Type B pancreatic cell (in vitro differentiated cells): ENCODE data around the gene CFAP97D1. TPM values are rescaled to one million over a fixed set of nuclear protein-coding genes. Genes with fewer than 3 reads are reported as not detected.

Experiments
- DNase-seq: peaks from one replicate; pipeline ENCODE4 v3.0.0; 2021; ENCODE audit warnings: mixed read lengths; ENCODE audit not compliant: unreplicated experiment; ENCODE audit errors: extremely low spot score
- H3K27ac Mint-ChIP-seq: 2 replicates; pipeline ENCODE4 v1.8.0; 2021; ENCODE audit warnings: mild to moderate bottlenecking, mixed read lengths
- H3K27me3 Mint-ChIP-seq: 2 replicates; pipeline ENCODE4 v1.8.0; 2021; ENCODE audit warnings: mixed read lengths
- H3K36me3 Mint-ChIP-seq: 2 replicates; pipeline ENCODE4 v1.8.0; 2021; ENCODE audit warnings: mixed read lengths
- H3K4me1 Mint-ChIP-seq: one replicate; pipeline ENCODE4 v1.8.0; 2021; ENCODE audit warnings: mixed read lengths; ENCODE audit not compliant: unreplicated experiment
- H3K4me3 Mint-ChIP-seq: 2 replicates; pipeline ENCODE4 v1.8.0; 2021; ENCODE audit warnings: mild to moderate bottlenecking, mixed read lengths
- H3K9me3 Mint-ChIP-seq: 2 replicates; pipeline ENCODE4 v1.8.0; 2021; ENCODE audit warnings: mixed read lengths
- CTCF ChIP-seq: fragments of 200-600 bp; sonication (generic); conservative IDR thresholded peaks from 2 replicates; pipeline ENCODE4 v1.5.0; 2021; ENCODE audit warnings: antibody characterized with exemption, mild to moderate bottlenecking
- total RNA-seq: library from RNA; stranded (reverse); gene quantifications from 2 replicates; pipeline ENCODE4 v1.2.1, GENCODE V29; 2021; ENCODE audit warnings: low replicate concordance

CFAP97D1 gene
- total RNA-seq, 1 donor from 2014 or later, result not detected

GRCh38 chr17:43758497-43759174 lies 21.6 kb upstream of the CFAP97D1 start, which contains the start of gene SOST:
SOST (minus strand) TSS chr17:43758791; CDS start chr17:43758741, 50 bp downstream.
- TF ChIP-seq CTCF, result no peak
- Mint-ChIP-seq H3K36me3 (no peaks in the 10 kb centered on the region), H3K9me3 (no peaks in the 10 kb centered on the region), H3K27ac (peak within 1 kb of the TSS; percentile 24), H3K27me3 (peaks cover 38% of the 10 kb centered on the region), H3K4me1 (peaks cover 37% of the 10 kb centered on the region), H3K4me3 (no peak within 1 kb of the TSS)
- DNase-seq, result no peak

GRCh38 chr17:43759836-43760235 lies 20.4 kb upstream of the CFAP97D1 start:
- DNase-seq, result no peak

GRCh38 chr17:43760254-43760852 lies 19.9 kb upstream of the CFAP97D1 start:
- TF ChIP-seq CTCF, result peak; percentile 100
- DNase-seq, result peak; percentile 95
- H3K36me3 Mint-ChIP-seq, result no peaks in the 10 kb centered on the region
- peaks cover 37% of the 10 kb centered on the region for H3K4me1 Mint-ChIP-seq
- H3K27me3 Mint-ChIP-seq, result peaks cover 27% of the 10 kb centered on the region
- peak overlapping the region; percentile 41 for H3K27ac Mint-ChIP-seq
- H3K9me3 Mint-ChIP-seq, result no peaks in the 10 kb centered on the region
- peak overlapping the region; percentile 31 for H3K4me3 Mint-ChIP-seq

More at GRCh38 chr17:43759836-43760235, 20.4 kb upstream of the CFAP97D1 start:
- H3K4me3 Mint-ChIP-seq, result peak overlapping the region; percentile 31
- no peak for TF ChIP-seq CTCF
- H3K36me3 Mint-ChIP-seq, result no peaks in the 10 kb centered on the region
- peaks cover 37% of the 10 kb centered on the region for H3K4me1 Mint-ChIP-seq
- H3K9me3 Mint-ChIP-seq, result no peaks in the 10 kb centered on the region
- peaks cover 27% of the 10 kb centered on the region for H3K27me3 Mint-ChIP-seq
- peak overlapping the region; percentile 41 for H3K27ac Mint-ChIP-seq

- Mint-ChIP-seq H3K9me3 (no peaks in the 10 kb centered on the region), H3K27ac (peak overlapping the region; percentile 15), H3K27me3 (no peaks in the 10 kb centered on the region), H3K4me1 (peaks cover 3% of the 10 kb centered on the region), H3K36me3 (peaks cover 20% of the 10 kb centered on the region), H3K4me3 (no peak overlapping the region)
- no peak for DNase-seq
- TF ChIP-seq CTCF, result peak; percentile 85
These were observed 13.7 kb upstream of the CFAP97D1 start for GRCh38 chr17:43766413-43767052.

- Mint-ChIP-seq H3K27me3 (no peaks in the 10 kb centered on the region), H3K4me3 (no peak overlapping the region), H3K27ac (no peak overlapping the region), H3K36me3 (peaks cover 23% of the 10 kb centered on the region), H3K9me3 (no peaks in the 10 kb centered on the region), H3K4me1 (no peaks in the 10 kb centered on the region)
- no peak for DNase-seq
- no peak for TF ChIP-seq CTCF
These were observed 13.1 kb upstream of the CFAP97D1 start for GRCh38 chr17:43767053-43767712.
